ENCODE results near the gene ASPG.

ASPG gene

DNA sequence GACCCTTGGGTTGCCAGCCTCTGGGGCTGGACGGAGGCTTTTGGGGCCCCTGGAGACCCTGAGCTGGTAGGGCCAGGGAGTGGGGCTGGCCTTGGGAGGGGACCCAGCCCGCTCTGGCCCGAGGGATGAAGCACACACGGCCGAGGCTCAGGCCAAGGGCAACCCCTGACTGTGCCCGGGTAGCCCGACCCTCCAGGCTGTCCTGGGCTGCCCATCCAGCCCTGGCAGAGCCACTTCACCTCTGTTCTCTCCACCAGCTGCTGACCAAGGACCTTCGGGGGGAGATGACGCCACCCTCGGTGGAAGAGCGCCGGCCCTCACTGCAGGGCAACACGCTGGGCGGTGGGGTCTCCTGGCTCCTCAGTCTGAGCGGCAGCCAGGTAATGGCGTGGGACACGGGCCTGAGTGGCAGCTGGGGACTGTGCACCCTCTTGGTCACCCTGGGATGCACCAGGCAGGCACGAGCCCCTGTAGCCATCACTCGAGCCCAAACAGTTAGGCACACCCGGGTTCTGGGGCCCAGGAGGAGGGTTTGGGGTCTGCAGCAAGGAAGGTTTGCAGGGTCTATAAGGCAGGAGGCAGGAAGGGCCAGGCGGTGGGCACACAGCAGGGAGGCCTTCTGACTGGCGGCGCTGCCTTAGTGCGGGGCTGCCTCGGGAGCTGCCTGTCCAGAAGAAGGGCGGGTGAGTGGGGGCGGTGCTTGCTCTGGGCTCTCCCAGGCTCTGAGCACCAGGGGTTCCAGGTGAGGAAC lies 19.7 kb downstream of the ASPG start:
- no peak for DNase-seq (ENCODE audit: low read depth in 3 of 3)

DNA sequence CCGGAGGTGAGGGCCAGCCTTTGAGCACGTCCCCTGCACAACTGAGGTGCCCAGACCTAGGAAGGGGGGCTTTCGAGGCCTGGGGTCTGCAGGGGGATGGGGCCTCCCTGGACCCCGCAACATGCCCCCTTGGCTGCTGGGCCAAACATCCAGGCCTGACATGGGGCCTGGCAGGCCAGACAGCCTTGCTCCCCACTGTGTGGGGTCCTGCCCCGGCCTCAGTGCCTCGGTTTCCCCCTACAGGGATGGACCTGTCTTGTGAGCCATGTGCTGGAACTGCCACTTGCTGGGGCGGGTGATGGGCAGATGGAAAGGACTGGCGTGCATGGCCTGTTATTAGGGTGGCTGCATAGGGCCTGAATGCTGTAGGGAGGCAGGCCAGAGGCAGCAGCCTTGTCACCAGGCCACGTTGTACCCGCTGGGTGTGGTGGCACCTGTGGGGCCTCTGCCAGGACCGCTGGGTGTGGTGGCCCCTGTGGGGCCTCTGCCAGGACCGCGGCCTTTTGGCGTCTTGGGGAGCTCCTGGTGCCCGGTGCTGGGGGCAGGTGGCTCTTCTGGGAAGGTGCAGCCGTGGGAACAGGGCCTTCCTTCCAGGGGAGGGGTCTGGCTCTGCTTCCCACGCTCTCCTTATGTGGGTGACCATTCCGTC lies 20.4 kb downstream of the ASPG start:
- no peak for DNase-seq (ENCODE audit: low read depth in 3 of 3)

DNA sequence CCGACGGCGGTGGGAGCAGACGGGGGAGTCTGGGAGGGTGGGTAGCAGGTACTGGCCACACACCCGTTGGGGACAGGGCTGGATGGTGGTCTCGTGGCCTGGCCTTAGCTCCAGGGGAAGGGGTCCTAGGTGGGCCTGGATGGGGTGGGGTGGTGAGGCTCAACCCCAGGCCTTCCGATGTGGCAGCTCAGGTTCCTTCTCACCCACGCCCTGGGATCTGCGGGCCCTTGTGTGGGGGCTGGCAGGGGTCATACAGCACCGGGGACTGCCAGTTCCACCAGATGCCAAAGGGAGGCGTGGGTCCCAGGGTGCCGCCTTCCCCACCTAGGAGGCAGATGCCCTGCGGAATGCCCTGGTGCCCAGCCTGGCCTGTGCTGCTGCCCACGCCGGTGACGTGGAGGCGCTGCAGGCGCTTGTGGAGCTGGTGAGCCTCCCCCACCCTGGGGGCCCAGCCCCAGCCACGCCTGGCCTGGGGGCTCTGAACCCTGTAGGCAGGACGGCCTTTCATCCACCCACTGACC lies 21.0 kb downstream of the ASPG start:
- DNase-seq (ENCODE audit: low read depth in 3 of 3), result no peak

DNA sequence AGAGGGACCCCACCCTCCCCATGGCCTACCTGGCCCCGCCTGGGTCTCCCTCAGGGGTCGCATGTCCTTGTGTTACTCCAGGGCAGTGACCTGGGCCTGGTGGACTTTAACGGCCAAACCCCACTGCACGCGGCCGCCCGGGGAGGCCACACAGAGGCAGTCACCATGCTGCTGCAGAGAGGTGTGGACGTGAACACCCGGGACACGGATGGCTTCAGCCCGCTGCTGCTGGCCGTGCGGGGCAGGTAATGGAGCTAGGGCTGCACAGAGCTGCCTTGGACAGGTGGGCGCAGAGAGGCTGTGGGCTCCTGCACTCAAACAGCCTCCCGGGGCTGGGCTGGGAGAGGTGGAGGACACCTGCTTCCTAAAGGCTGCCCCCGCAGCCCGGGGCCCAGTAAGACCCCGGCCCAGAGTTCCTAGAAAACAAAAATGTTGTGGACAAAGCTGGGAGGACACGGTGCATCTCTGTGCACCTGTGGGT lies 21.6 kb downstream of the ASPG start:
- no peak for DNase-seq (ENCODE audit: low read depth in 3 of 3)

DNA sequence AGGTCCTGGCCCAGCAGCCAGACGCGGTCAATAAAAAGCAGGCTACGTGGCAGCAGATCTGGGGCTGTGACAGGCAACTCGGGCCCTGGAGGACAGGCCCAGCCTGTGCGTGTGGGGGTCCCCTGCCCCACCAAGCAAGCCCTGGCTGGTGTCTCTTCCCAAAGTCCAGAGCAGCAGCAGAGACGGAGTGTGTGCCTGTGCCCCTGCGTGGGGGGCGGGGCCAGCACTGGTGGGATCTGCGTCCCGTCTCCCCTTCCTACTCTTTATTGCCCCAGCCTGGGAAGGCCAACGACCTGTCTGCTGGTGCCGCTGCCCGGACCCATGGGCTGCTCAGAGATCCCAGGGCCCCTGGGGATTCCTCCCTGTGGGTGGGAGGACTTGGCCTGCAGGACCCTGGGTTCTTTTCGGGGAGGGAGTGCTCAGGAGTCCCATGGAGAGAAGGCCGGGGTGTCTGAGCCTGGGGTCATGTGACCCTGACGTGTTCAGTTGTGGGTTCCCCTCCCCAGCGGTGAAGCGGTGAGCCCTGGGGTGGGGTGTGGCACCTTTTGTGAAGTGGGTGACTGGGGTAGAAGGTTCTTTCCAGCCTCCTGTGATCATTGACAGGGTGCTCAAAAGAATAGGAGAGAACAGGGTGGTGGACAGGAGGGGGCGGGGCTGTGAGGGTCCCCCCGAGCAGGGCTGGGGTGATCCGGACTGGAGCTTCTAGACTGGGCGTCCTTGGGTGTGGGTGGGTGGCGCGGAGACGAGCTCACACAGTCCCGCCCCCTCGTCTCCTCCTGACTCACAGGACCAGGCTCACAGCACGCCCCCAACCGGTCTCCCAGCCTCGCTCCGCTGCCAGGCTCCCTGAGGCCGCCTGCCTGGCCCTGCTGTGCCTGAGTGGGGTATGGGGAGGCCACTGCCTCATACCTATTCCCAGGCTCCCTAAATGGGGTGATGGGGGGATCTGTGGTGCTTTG lies 22.4 kb downstream of the ASPG start:
- no peak for DNase-seq (ENCODE audit: low read depth in 3 of 3)

DNA sequence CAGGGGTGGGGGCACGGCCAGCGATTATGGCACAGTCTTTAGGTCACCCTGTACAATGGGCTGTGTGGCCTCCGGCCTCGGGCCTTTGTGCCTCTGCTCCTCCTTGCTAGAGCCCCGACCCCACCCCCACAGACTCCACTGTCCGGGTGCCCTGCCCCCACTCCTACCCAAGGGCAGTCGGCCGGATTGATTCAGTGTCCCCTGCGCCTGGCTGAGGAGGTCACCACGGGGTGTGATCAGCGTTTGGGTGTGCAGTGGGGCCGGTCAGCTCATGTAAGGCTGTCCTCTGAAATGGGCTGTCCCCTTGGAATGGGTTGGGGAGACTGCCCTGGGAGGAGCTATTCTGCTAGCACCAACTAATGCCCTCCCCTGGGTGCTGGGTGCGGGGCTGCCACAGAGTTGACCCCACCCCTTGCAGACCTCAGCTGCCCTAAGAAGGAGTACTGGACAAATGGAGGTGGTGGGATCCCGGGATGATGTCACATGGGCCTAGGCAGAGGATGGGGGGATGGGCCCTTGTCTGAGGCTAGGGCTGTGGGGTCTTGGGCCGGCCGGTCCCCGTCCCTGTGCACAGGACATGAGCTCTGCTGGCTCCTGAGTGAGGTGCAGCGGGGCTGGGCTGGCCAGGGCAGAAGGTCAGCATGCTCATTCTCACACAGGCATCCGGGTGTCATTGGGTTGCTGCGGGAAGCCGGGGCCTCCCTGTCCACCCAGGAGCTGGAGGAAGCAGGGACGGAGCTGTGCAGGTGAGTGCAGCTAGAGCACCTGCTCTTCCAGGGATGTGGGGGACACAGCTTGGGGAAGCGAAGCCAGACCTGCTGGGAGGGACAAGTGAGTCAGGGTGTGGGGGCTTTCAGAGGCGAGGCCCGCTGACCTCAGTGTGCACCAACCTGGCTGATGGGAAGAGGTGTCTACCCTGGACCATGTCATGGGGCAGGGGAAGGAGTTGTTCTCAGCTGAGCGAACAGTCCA lies 23.4 kb downstream of the ASPG start:
- no peak for DNase-seq (ENCODE audit: low read depth in 3 of 3)

DNA sequence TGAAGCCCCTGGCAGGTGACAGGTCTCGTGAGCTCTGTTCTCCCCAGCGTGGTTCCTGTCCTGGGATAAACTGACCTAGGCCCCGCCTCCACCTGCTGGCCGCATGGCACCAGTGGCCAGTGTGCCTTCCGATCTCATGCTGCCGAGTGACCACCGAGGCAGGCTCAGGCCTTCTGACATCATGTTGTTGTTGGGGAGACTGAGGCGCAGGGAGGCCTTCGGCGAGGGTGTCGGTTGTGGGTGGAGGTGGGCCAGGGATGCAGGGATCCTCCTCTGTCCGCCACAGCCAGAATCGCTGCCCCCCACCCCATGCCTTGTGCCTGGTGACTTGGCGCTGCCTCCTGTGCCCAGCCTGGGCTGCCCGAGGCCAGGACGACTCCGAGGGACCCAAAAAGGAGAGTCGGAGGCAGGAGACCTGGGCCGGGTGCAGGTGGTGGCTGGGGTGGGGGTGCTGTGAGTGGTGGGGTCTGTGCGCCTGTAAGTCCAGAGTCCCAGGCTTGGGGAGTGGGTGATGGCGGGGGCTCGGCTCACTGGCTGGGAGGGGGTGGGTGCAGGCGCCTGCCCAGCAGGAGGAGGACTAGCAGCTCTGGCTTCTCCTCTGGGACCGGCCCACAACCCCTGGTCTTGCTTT lies 24.3 kb downstream of the ASPG start:
- DNase-seq (ENCODE audit: low read depth in 3 of 3), result no peak

GRCh38 chr14:104110491-104111209 lies 25.1 kb downstream of the ASPG start:
- no peak for DNase-seq (ENCODE audit: low read depth in 3 of 3)

DNA sequence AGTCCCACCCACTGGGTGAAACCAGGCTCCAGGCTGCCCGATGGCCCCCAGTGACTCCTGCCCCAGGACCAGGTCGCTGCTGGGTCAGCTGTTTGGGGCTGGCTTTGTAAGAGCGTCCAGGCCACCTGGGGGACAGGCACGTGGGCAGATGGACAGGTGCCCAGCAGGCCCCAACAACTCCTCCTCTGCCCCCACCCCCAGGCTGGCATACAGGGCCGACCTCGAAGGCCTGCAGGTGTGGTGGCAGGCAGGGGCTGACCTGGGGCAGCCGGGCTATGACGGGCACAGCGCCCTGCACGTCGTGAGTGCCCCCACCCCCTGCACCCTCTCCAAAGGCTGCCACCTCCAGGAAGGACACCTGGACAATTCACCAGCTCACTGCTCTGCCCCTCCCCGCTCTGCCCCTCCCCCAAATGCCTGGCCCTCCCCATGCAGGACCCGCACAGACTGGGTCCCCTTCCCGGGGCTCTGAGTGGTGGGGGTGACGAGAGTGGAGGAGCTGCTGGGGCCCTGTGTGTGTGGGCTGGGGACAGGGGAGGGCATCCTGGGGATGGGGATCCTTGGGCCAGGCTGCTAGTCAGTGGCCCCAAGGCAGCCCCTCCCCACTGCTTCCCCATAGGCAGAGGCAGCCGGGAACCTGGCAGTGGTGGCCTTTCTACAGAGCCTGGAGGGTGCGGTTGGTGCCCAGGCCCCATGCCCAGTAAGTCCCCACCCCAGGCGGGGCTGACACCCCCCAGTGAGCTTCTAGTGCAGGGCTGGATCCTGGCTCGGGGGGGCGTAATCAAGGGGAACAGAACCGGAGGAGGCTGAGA lies 26.0 kb downstream of the ASPG start:
- DNase-seq (ENCODE audit: low read depth in 3 of 3), result no peak

DNA sequence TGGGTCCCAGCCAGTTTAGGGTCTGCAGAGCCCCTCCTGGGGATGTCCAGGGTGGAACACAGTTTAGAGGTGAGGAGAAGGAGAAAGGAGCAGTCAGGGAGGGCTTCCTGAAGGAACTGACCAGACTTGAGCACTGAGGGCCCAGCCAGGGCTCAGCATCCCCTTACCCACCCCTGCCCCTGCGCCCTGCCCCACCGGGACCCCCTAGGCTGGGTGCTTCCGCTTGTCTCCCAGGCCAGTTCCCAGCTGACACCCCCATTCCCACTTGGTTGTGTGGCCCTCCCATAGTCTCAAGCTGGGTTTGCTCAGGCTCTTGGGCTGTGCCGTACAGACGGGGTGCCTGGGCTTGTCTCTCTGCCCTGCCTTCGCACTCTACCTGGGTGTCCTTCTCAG lies 26.6 kb downstream of the ASPG start:
- DNase-seq (ENCODE audit: low read depth in 3 of 3), result no peak

DNA sequence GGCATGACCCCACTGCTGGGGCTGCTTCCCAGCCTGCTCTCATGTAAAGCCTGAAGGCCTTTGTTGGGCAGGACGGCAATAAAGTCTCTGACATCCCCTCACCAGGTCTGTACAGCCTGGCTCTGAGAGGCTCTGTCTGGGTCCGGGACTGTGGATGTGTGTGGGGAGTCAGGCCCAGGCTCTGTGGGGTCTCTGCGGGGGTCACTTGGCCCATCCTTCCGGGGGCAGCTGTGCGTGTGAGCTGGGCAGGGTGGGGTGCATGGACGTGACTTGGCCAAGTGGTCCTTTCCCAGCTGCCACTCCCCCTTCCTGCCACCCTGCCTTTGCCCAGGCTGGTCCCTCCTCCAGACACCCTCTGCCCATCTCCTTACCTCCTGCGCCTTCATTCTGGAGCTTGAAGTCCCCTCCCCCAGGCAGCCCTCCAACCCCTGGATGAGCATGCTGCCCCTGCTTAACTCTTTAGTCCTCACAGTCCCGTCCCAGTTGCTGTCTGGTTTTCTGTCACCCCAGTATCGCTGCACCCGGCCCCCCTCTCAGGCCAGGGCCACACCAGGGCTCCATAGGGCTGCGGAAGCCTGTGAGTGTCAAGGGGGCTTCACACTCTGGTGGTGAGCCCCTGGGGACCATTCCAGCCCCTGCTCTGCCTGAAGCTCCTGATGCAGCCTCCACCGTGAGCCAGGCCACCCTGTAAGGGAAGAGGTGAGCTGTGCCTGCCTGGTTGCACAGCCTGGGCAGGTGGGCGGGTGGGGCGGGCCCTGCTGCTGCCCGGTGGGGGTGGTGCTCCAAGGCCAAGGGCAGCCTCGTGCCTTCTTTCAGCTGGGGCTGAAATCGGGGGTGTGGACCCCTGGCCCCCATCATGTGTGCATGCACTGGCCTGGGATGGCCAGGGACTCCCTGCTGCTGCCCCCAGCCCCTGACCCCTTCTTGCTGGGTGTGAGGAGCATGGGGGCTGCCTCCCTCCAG lies 27.4 kb downstream of the ASPG start:
- DNase-seq (ENCODE audit: low read depth in 3 of 3), result no peak

GRCh38 chr14:104113631-104114420 lies 28.3 kb downstream of the ASPG start:
- no peak for DNase-seq (ENCODE audit: low read depth in 3 of 3)

- no peak for DNase-seq (ENCODE audit: low read depth in 3 of 3)
Measured at GRCh38 chr14:104114421-104115130, 29.1 kb downstream of the ASPG start.

GRCh38 chr14:104115131-104115600 lies 29.7 kb downstream of the ASPG start:
- no peak for DNase-seq (ENCODE audit: low read depth in 3 of 3)

GRCh38 chr14:104115691-104116287 lies 30.3 kb downstream of the ASPG start:
- no peak for DNase-seq (ENCODE audit: low read depth in 3 of 3)

Data from stimulated activated CD4-positive, alpha-beta T cell treated with anti-CD3 and anti-CD28 coated beads, TNF-alpha, amount 100 ng/mL, for 48 hours (primary cell).